ENCODE results near the gene PTCSC3. TPM values are rescaled to one million over a fixed set of nuclear protein-coding genes. Genes with fewer than 3 reads are reported as not detected.

Gene PTCSC3
- total RNA-seq (ENCODE audit: unreplicated experiment), result not detected
- long read RNA-seq, result 0 reads

GRCh38 chr14:36176524-36176923 is at the start of gene PTCSC3:
TSS of gene PTCSC3 (minus strand) at chr14:36176722.
- Mint-ChIP-seq H3K27me3 (ENCODE audit: unreplicated experiment) (no peaks in the 10 kb centered on the region), H3K36me3 (ENCODE audit: unreplicated experiment) (no peaks in the 10 kb centered on the region), H3K4me3 (ENCODE audit: unreplicated experiment) (no peak within 1 kb of the TSS), H3K4me1 (ENCODE audit: low read depth, unreplicated experiment) (no peaks in the 10 kb centered on the region), H3K9me3 (ENCODE audit: unreplicated experiment) (no peaks in the 10 kb centered on the region), H3K27ac (ENCODE audit: unreplicated experiment) (no peak within 1 kb of the TSS)
- DNase-seq, result no peak
- TF ChIP-seq CTCF (IDR thresholded peaks at IDR 0.05; ENCODE audit: partially characterized antibody, unreplicated experiment), result no peak

- H3K27me3 Mint-ChIP-seq (ENCODE audit: unreplicated experiment), result peaks cover 3% of the 10 kb centered on the region
- DNase-seq, result no peak
- no peak overlapping the region for H3K27ac Mint-ChIP-seq (ENCODE audit: unreplicated experiment)
- no peak overlapping the region for H3K4me3 Mint-ChIP-seq (ENCODE audit: unreplicated experiment)
- no peaks in the 10 kb centered on the region for H3K4me1 Mint-ChIP-seq (ENCODE audit: low read depth, unreplicated experiment)
- no peak for TF ChIP-seq CTCF (IDR thresholded peaks at IDR 0.05; ENCODE audit: partially characterized antibody, unreplicated experiment)
- peaks cover 2% of the 10 kb centered on the region for H3K9me3 Mint-ChIP-seq (ENCODE audit: unreplicated experiment)
- no peaks in the 10 kb centered on the region for H3K36me3 Mint-ChIP-seq (ENCODE audit: unreplicated experiment)
Observed at GRCh38 chr14:36226164-36226563, 49.6 kb upstream of the PTCSC3 start.

GRCh38 chr14:36224176-36224575 is 47.7 kb upstream of the PTCSC3 start:
- H3K4me3 Mint-ChIP-seq (ENCODE audit: unreplicated experiment), result no peak overlapping the region
- no peak overlapping the region for H3K27ac Mint-ChIP-seq (ENCODE audit: unreplicated experiment)
- peaks cover 3% of the 10 kb centered on the region for H3K27me3 Mint-ChIP-seq (ENCODE audit: unreplicated experiment)
- peaks cover 2% of the 10 kb centered on the region for H3K9me3 Mint-ChIP-seq (ENCODE audit: unreplicated experiment)
- no peak for DNase-seq
- TF ChIP-seq CTCF (IDR thresholded peaks at IDR 0.05; ENCODE audit: partially characterized antibody, unreplicated experiment), result no peak
- H3K36me3 Mint-ChIP-seq (ENCODE audit: unreplicated experiment), result no peaks in the 10 kb centered on the region
- H3K4me1 Mint-ChIP-seq (ENCODE audit: low read depth, unreplicated experiment), result no peaks in the 10 kb centered on the region

GRCh38 chr14:36223558-36223957 is 47.0 kb upstream of the PTCSC3 start:
- Mint-ChIP-seq H3K27ac (ENCODE audit: unreplicated experiment) (no peak overlapping the region), H3K9me3 (ENCODE audit: unreplicated experiment) (peaks cover 2% of the 10 kb centered on the region), H3K36me3 (ENCODE audit: unreplicated experiment) (no peaks in the 10 kb centered on the region), H3K4me1 (ENCODE audit: low read depth, unreplicated experiment) (no peaks in the 10 kb centered on the region), H3K4me3 (ENCODE audit: unreplicated experiment) (no peak overlapping the region), H3K27me3 (ENCODE audit: unreplicated experiment) (peaks cover 3% of the 10 kb centered on the region)
- DNase-seq, result no peak
- no peak for TF ChIP-seq CTCF (IDR thresholded peaks at IDR 0.05; ENCODE audit: partially characterized antibody, unreplicated experiment)

GRCh38 chr14:36222952-36223468 is 46.5 kb upstream of the PTCSC3 start:
- Mint-ChIP-seq H3K27ac (ENCODE audit: unreplicated experiment) (no peak overlapping the region), H3K27me3 (ENCODE audit: unreplicated experiment) (peaks cover 3% of the 10 kb centered on the region), H3K36me3 (ENCODE audit: unreplicated experiment) (no peaks in the 10 kb centered on the region), H3K9me3 (ENCODE audit: unreplicated experiment) (peaks cover 2% of the 10 kb centered on the region), H3K4me3 (ENCODE audit: unreplicated experiment) (no peak overlapping the region), H3K4me1 (ENCODE audit: low read depth, unreplicated experiment) (no peaks in the 10 kb centered on the region)
- no peak for DNase-seq
- no peak for TF ChIP-seq CTCF (IDR thresholded peaks at IDR 0.05; ENCODE audit: partially characterized antibody, unreplicated experiment)

Measured in glutamatergic neuron (in vitro differentiated cells).